Measurements from ENCODE around the gene LRMDA. TPM values are rescaled to one million over a fixed set of nuclear protein-coding genes. Genes with fewer than 3 reads are reported as not detected.
"Not testable (repeated sequence)": the region's sequence is repeated elsewhere in the genome, so short reads cannot be mapped to it uniquely, and the experiment has no call there.

LRMDA gene
- total and polyA plus RNA-seq, 10 of the 15 experiments (the other 5 are each of a cell fraction or from before 2014, with no cell fraction given), result 0.07 to 0.54 (median 0.29) TPM; not detected in 4

DNA sequence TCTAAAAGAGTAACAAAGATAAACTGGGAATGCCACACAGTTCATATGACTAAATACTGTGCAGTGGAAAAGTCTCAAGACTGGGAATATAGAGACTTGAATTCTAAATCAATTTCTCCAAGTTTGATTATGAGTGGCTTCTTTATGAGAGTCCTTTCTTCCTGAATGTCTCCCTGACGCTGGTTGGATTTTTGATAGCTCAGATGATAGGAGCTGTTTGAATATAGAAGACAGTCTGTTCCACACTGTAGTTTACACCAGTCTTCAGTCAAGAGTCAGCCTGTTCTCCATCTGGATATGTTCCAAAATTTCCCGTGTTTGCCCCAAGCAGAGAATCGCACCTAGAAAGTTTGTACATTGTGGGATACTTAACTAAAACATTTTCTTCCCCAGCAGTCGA is 173.7 kb downstream of the LRMDA start (continued):
- TF ChIP-seq, protein P1, sequence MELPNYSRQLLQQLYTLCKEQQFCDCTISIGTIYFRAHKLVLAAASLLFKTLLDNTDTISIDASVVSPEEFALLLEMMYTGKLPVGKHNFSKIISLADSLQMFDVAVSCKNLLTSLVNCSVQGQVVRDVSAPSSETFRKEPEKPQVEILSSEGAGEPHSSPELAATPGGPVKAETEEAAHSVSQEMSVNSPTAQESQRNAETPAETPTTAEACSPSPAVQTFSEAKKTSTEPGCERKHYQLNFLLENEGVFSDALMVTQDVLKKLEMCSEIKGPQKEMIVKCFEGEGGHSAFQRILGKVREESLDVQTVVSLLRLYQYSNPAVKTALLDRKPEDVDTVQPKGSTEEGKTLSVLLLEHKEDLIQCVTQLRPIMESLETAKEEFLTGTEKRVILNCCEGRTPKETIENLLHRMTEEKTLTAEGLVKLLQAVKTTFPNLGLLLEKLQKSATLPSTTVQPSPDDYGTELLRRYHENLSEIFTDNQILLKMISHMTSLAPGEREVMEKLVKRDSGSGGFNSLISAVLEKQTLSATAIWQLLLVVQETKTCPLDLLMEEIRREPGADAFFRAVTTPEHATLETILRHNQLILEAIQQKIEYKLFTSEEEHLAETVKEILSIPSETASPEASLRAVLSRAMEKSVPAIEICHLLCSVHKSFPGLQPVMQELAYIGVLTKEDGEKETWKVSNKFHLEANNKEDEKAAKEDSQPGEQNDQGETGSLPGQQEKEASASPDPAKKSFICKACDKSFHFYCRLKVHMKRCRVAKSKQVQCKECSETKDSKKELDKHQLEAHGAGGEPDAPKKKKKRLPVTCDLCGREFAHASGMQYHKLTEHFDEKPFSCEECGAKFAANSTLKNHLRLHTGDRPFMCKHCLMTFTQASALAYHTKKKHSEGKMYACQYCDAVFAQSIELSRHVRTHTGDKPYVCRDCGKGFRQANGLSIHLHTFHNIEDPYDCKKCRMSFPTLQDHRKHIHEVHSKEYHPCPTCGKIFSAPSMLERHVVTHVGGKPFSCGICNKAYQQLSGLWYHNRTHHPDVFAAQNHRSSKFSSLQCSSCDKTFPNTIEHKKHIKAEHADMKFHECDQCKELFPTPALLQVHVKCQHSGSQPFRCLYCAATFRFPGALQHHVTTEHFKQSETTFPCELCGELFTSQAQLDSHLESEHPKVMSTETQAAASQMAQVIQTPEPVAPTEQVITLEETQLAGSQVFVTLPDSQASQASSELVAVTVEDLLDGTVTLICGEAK (IDR thresholded peaks at IDR 0.05; ENCODE audit: borderline replicate concordance), result no peak
- TF ChIP-seq BMI1 (IDR thresholded peaks at IDR 0.05; ENCODE audit: borderline replicate concordance) (no peak), TCF7 (IDR thresholded peaks at IDR 0.05; ENCODE audit: borderline replicate concordance) (no peak)
- TF ChIP-seq, protein P2, sequence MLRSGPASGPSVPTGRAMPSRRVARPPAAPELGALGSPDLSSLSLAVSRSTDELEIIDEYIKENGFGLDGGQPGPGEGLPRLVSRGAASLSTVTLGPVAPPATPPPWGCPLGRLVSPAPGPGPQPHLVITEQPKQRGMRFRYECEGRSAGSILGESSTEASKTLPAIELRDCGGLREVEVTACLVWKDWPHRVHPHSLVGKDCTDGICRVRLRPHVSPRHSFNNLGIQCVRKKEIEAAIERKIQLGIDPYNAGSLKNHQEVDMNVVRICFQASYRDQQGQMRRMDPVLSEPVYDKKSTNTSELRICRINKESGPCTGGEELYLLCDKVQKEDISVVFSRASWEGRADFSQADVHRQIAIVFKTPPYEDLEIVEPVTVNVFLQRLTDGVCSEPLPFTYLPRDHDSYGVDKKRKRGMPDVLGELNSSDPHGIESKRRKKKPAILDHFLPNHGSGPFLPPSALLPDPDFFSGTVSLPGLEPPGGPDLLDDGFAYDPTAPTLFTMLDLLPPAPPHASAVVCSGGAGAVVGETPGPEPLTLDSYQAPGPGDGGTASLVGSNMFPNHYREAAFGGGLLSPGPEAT (IDR thresholded peaks at IDR 0.05; ENCODE audit: low read depth), result no peak

DNA sequence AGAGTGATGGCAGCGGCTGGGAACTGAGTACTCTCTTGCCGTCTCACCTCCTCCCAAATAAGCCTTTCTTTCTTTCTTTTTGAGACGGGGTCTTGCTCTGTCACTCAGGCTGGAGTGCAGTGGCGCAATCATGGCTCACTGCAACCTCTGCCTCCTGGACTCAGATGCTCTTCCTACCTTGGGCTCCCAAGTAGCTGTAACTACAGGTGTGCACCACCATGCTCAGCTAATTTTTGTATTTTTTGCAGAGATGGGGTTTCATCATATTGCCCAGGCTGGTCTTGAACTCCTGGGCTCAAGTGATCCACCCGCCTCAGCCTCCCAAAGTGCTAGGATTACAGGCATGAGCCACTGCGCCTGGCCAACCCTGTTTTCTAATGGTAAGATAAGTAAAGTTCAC is 174.4 kb downstream of the LRMDA start:
- H3K9ac ChIP-seq (ENCODE audit: control insufficient read depth, insufficient read depth, low read length); CTCF ChIA-PET; H3K4me3 ChIP-seq; intact Hi-C loops (cut with micrococcal nuclease; ENCODE audit: unreplicated experiment); H3K9me3 ChIP-seq (replicated peaks; ENCODE audit: control insufficient read depth, insufficient read depth, low read length); H4K20me1 ChIP-seq (ENCODE audit: control insufficient read depth, insufficient read depth); FAIRE-seq; H3K4me1 ChIP-seq (ENCODE audit: control insufficient read depth, insufficient read depth, low read length); ATAC-seq; H3K79me2 ChIP-seq (ENCODE audit: control insufficient read depth, insufficient read depth, low read length); H2AFZ ChIP-seq (ENCODE audit: control insufficient read depth, low read depth, low read length); H3K36me3 ChIP-seq (ENCODE audit: control insufficient read depth in 2 of 2, insufficient read depth in 2 of 2, low read length in 1 of 2); in situ Hi-C loops (cut with MboI); H3K27me3 ChIP-seq (replicated peaks in 1 of 2; ENCODE audit: control insufficient read depth in 2 of 2, insufficient read depth in 2 of 2, low read length in 1 of 2); DNase-seq (ENCODE audit: low read depth, low spot score): not testable (repeated sequence)
- ChIA-PET POLR2A (interaction anchor here (1.7 kb wide), 1 partner anchor 9 kb away, joined by 6 read pairs; no protein-coding TSS in a partner anchor), RAD21 (ENCODE audit: unreplicated experiment) (interaction anchor here (1.1 kb wide), 1 partner anchor 9 kb away, joined by 3 read pairs; no protein-coding TSS in a partner anchor), SMC1A (ENCODE audit: uncharacterized antibody, unreplicated experiment) (interaction anchor here (1.0 to 3.5 kb wide), 8 partner anchors 10 to 204 kb away, joined by 3 to 13 read pairs (median 4); partner anchors contain the start of gene ZNF503)
- BruUV-seq (replicated peaks), result TSS peak; percentile 64
- WGBS (ENCODE audit: insufficient coverage, insufficient replicate concordance, low lambda C conversion rate, missing lambda C conversion rate), result 60% methylated on average over 6 of the region's 6 CpGs
- Histone ChIP-seq H3K27ac (ENCODE audit: control insufficient read depth, insufficient read depth) (peak overlapping the region; percentile 36; the same call in 1 of the 2 replicates), H3K4me2 (ENCODE audit: control insufficient read depth, insufficient read depth) (0 out of 2 replicates have a peak overlapping the region, but pooled peaks have one; percentile 2)
- TF ChIP-seq SMARCA5 (IDR thresholded peaks at IDR 0.05) (peak; percentile 78; the same call in 1 of the 2 replicates), HDGF (IDR thresholded peaks at IDR 0.05) (peak; percentile 60; the same call in 1 of the 2 replicates)

Data from GM12878 (cell line).